ENCODE results near the gene GIMAP1. TPM values are rescaled to one million over a fixed set of nuclear protein-coding genes. Genes with fewer than 3 reads are reported as not detected.

Gene GIMAP1
- total RNA-seq, 1 donor from 2014 or later = 18.8 TPM

DNA sequence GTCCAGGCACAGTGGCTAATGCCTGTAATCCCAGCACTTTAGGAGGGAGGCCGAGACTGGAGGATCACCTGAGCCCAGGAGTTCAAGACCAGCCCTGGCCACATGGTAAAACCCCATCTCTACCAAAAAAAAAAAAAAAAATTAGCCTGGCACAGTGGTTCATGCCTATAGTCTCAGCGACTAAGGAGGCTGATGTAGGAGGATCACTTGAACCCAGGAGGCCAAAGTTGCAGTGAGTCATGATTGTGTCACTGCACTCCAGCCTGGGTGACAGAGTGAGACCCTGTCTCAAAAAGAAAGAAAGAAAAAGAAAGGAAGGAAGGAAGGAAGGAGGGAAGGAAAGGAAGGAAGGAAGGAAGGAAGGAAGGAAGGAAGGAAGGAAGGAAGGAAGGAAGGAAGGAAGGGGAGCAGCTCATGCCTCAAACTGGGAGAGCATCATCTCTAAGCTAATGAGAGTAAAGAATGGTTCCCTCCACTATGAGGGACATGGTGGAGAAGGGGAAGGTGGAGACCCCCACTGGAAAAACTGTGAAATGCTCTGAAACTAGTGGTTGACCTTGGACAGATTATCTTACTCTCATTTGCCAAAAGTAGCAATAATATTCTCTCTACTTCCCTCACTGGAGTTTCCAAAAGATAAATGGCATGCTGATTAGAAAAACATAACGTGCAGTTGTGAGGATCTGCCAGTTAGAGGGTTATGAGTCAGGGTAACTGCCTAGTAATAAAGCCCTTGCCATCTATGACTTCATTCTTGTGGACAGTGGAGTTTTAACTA lies 37.6 kb downstream of the GIMAP1 start:
- TF ChIP-seq, protein P1, sequence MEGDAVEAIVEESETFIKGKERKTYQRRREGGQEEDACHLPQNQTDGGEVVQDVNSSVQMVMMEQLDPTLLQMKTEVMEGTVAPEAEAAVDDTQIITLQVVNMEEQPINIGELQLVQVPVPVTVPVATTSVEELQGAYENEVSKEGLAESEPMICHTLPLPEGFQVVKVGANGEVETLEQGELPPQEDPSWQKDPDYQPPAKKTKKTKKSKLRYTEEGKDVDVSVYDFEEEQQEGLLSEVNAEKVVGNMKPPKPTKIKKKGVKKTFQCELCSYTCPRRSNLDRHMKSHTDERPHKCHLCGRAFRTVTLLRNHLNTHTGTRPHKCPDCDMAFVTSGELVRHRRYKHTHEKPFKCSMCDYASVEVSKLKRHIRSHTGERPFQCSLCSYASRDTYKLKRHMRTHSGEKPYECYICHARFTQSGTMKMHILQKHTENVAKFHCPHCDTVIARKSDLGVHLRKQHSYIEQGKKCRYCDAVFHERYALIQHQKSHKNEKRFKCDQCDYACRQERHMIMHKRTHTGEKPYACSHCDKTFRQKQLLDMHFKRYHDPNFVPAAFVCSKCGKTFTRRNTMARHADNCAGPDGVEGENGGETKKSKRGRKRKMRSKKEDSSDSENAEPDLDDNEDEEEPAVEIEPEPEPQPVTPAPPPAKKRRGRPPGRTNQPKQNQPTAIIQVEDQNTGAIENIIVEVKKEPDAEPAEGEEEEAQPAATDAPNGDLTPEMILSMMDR (IDR thresholded peaks at IDR 0.05) = peak; percentile 22
- H3K27ac ChIP-seq = no peak overlapping the region

DNA sequence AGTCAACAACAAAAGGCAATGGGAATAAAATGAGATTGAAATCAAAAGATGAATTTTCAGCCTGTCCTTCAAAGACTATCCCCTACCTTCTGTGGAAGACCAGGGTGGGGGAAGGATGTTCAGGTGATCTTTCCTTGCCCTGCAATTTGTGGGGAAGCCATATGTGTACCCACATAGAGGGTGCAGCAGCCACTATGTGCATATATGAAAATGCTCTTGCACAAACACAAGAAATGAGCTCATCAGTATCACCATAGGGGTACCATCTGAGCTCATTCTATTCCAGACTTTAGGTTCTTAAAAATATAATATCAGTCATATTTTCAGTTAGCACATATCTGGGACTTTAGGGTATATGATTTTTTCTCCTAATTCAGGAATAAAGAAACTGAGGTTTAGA lies 38.5 kb downstream of the GIMAP1 start:
- TF ChIP-seq, protein P1 (IDR thresholded peaks at IDR 0.05) = no peak
- ATAC-seq (no peak), DNase-seq (no peak)
- no peaks in the 10 kb centered on the region for H3K36me3 ChIP-seq
- H3K27ac ChIP-seq = no peak overlapping the region
- intact Hi-C loops (cut with DNase I) = no loop called here
- no peak overlapping the region for H3K4me3 ChIP-seq
- H3K27me3 ChIP-seq (ENCODE audit: low read depth) = no peaks in the 10 kb centered on the region
- H3K9me3 ChIP-seq = no peaks in the 10 kb centered on the region
- peaks cover 25% of the 10 kb centered on the region for H3K4me1 ChIP-seq

More for the DNA sequence above, 37.6 kb downstream of the GIMAP1 start:
- no peaks in the 10 kb centered on the region for H3K9me3 ChIP-seq
- intact Hi-C loops (cut with DNase I) = no loop called here
- DNase-seq (no peak), ATAC-seq (peak; percentile 32 to 50)
- peaks cover 25% of the 10 kb centered on the region for H3K4me1 ChIP-seq
- H3K36me3 ChIP-seq = no peaks in the 10 kb centered on the region
- no peak overlapping the region for H3K4me3 ChIP-seq
- H3K27me3 ChIP-seq (ENCODE audit: low read depth) = no peaks in the 10 kb centered on the region

DNA sequence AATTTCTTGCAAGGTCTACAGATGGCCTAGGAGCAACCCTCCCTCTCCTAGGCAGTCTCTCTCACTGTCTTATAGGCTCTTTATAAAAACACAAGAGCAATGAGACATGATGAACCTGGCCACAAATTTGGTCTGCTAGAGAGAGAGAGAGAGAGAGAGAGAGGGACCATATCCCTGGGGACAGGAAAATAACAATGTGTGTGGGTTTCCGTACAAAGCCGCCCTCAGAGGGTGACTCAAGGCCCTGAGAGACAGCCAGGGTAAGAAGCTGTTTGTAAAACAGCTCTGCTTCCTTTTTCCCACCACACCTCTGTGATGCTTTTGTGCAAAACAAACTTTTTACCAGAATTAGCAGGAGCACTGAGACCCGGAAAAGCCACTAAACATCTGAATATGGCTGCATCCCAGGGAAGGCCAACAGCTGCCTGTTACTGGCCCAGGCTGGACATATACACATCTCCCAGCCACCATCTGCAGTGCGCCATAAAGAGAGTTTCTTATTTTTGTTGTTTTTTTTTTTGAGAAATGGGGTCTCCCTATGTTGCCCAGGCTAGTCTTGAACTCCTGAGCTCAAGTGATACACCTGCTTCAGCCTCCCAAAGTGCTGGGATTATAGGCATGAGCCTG lies 39.2 kb downstream of the GIMAP1 start:
- H3K27ac ChIP-seq = peak overlapping the region; percentile 33
- H3K4me3 ChIP-seq = no peak overlapping the region
- DNase-seq (no peak), ATAC-seq (peak; percentile 58 to 74)
- intact Hi-C loops (cut with DNase I) = no loop called here
- TF ChIP-seq, protein P1 (IDR thresholded peaks at IDR 0.05) = no peak
- H3K27me3 ChIP-seq (ENCODE audit: low read depth) = no peaks in the 10 kb centered on the region
- no peaks in the 10 kb centered on the region for H3K9me3 ChIP-seq
- no peaks in the 10 kb centered on the region for H3K36me3 ChIP-seq
- peaks cover 25% of the 10 kb centered on the region for H3K4me1 ChIP-seq

DNA sequence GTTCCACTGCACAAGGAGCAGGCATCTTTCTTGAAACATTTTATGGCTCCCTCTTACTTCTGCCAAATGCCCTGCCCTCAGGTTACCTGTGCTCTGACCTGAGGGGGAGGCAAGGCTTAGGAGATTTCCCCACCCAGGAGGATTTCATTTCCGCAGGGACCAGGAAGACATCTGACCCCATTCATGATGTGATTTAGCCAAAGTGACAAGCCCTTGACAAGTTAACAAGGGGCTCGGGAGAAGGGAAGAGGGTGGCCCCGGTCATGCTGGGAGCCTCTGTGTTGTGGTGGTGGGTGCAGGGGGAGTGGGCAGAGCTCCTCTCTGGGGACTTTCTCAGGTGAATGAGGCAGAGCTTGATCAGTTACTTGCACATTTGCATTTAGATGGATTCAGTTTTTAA lies 39.8 kb downstream of the GIMAP1 start:
- Histone ChIP-seq H3K9me3 (no peaks in the 10 kb centered on the region), H3K27me3 (ENCODE audit: low read depth) (no peaks in the 10 kb centered on the region), H3K4me1 (peaks cover 25% of the 10 kb centered on the region), H3K27ac (peak overlapping the region; percentile 33), H3K4me3 (no peak overlapping the region), H3K36me3 (no peaks in the 10 kb centered on the region)
- intact Hi-C loops (cut with DNase I) = no loop called here
- ATAC-seq = no peak
- DNase-seq = no peak
- TF ChIP-seq, protein P1 (IDR thresholded peaks at IDR 0.05) = no peak

DNA sequence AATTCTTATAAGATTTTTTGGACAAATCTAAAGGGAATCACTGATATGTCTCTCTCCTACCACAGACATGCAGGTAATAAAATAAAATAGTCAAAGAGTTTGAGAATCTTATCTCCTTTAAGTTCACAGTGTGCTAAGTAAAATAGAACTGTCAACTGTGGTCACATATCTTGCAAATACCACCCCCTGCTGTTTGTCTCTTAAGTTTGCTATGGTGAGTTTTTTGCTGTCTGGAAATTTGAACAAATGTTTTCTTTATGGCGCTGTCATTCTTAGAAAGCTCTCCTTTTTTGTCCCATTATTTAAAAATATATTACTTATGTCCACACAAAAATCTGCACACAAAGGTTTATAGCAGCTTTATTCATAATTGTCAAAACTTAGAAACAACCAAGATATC lies 40.4 kb downstream of the GIMAP1 start:
- intact Hi-C loops (cut with DNase I) = no loop called here
- H3K9me3 ChIP-seq = no peaks in the 10 kb centered on the region
- TF ChIP-seq, protein P1 (IDR thresholded peaks at IDR 0.05) = peak; percentile 46
- no peaks in the 10 kb centered on the region for H3K36me3 ChIP-seq
- peaks cover 25% of the 10 kb centered on the region for H3K4me1 ChIP-seq
- no peak for DNase-seq
- ATAC-seq = peak in 1 of 2 donors; percentile 51
- no peaks in the 10 kb centered on the region for H3K27me3 ChIP-seq (ENCODE audit: low read depth)
- H3K27ac ChIP-seq = no peak overlapping the region
- H3K4me3 ChIP-seq = no peak overlapping the region
